Retinal pigment epithelial cell (primary cell): Measurements from ENCODE around the gene OR2A2.
"Not testable (repeated sequence)": the region's sequence is repeated elsewhere in the genome, so short reads cannot be mapped to it uniquely, and the experiment has no call there.

Source experiments
- DNase-seq: peaks from one replicate; pipeline ENCODE4 v3.0.0-alpha.2; 2010; ENCODE audit warnings: low read depth
- H3K4me3 ChIP-seq: 2 replicates; pipeline ENCODE4 v1.5.1; 2011; ENCODE audit warnings: mild to moderate bottlenecking, low read length, control low read depth, moderate library complexity
- TF ChIP-seq, protein P1 (sequence below): conservative IDR thresholded peaks from 2 replicates; pipeline ENCODE4 v1.5.1; 2011; ENCODE audit warnings: low read depth, low read length, control low read depth, inconsistent platforms

Gene OR2A2

DNA sequence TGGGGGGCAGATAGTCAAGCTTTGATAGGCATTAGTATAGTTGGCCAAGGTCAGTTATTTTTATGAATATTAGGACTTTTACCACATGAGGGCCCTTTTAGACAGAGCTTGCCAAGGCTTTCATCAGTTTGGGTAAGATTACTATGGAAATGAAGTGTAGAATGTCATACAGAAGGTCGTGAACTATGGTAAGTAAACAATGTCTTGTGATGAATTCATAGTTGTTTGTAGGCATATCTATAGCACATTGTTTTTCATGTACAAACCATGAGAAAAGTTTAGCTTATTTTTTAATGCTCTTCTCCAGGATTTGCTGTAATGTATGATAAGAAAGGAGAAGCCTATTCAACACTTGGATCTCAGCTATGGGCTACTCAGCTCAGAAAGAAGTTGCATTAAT, 4.3 kb downstream of the OR2A2 start:
- TF ChIP-seq, protein P1, sequence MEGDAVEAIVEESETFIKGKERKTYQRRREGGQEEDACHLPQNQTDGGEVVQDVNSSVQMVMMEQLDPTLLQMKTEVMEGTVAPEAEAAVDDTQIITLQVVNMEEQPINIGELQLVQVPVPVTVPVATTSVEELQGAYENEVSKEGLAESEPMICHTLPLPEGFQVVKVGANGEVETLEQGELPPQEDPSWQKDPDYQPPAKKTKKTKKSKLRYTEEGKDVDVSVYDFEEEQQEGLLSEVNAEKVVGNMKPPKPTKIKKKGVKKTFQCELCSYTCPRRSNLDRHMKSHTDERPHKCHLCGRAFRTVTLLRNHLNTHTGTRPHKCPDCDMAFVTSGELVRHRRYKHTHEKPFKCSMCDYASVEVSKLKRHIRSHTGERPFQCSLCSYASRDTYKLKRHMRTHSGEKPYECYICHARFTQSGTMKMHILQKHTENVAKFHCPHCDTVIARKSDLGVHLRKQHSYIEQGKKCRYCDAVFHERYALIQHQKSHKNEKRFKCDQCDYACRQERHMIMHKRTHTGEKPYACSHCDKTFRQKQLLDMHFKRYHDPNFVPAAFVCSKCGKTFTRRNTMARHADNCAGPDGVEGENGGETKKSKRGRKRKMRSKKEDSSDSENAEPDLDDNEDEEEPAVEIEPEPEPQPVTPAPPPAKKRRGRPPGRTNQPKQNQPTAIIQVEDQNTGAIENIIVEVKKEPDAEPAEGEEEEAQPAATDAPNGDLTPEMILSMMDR, result no peak
- no peak for DNase-seq
- H3K4me3 ChIP-seq, result no peak overlapping the region

- TF ChIP-seq, protein P1, result no peak
- no peak overlapping the region for H3K4me3 ChIP-seq
- DNase-seq, result no peak
Measured at GRCh38 chr7:144118341-144118740, 9.0 kb downstream of the OR2A2 start.

- no peak within 1 kb of the TSS for H3K4me3 ChIP-seq
- no peak for DNase-seq
- TF ChIP-seq, protein P1, result no peak
Measured at GRCh38 chr7:144122876-144123275, 13.5 kb downstream of the OR2A2 start, which contains the start of gene OR2A14. Gene OR2A14 (plus strand): TSS chr7:144123176. CDS start chr7:144129113, 5,937 bp downstream.

DNA sequence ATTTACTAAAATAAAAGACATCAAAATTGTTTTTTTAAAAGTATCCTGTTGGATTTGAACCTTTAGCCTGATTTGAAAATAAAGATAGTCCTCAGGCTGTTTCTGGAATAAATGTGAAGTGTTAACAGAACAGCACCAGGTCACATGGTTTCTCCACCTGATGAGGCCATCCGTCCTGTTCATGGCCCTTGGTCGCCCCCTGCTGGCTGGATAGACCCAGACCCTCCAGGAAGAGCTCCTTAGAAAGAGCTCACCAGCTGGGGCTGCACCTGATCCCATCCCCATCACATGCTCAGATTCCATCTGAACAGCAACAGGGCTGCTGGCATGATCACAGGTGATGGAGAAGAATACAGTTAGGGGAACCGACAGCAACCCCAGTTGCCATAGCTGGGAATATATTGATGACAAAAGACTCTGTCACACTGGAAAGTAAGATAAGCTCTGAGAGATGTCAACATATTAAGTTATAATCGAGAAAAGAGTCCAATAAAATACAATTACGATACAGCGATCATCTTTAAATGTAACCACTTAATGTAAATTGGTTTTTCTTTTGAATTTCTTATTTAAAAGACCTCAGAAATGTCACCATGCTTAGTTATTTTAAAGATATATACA, 18.4 kb downstream of the OR2A2 start:
- H3K4me3 ChIP-seq, result no peak overlapping the region
- peak; percentile 35 for DNase-seq
- TF ChIP-seq, protein P1, result peak; percentile 91

DNA sequence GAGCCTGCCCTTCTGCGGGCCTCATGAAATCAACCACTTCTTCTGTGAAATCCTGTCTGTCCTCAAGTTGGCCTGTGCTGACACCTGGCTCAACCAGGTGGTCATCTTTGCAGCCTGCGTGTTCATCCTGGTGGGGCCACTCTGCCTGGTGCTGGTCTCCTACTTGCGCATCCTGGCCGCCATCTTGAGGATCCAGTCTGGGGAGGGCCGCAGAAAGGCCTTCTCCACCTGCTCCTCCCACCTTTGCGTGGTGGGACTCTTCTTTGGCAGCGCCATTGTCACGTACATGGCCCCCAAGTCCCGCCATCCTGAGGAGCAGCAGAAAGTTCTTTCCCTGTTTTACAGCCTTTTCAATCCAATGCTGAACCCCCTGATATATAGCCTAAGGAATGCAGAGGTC, 20.2 kb downstream of the OR2A2 start:
- not testable (repeated sequence) for DNase-seq, H3K4me3 ChIP-seq

GRCh38 chr7:144130730-144131129, 21.3 kb downstream of the OR2A2 start:
- TF ChIP-seq, protein P1, result no peak
- no peak for DNase-seq
- H3K4me3 ChIP-seq, result no peak overlapping the region

GRCh38 chr7:144132262-144132661, 22.9 kb downstream of the OR2A2 start:
- TF ChIP-seq, protein P1, result no peak
- H3K4me3 ChIP-seq, result no peak overlapping the region
- DNase-seq, result no peak

- TF ChIP-seq, protein P1, result no peak
Measured at GRCh38 chr7:144133307-144133706, 23.9 kb downstream of the OR2A2 start.

More at GRCh38 chr7:144133307-144133706, 23.9 kb downstream of the OR2A2 start:
- H3K4me3 ChIP-seq, result no peak overlapping the region
- DNase-seq, result no peak
